Amniotic stem cell (primary cell): Measurements from ENCODE around the gene GRK4.
"Not testable (repeated sequence)": the region's sequence is repeated elsewhere in the genome, so short reads cannot be mapped to it uniquely, and the experiment has no call there.

ENCODE experiments used
- DNase-seq: peaks from one replicate; lab custom pipeline; 2025; lab: John Stamatoyannopoulos, UW

The GRK4 gene

GRCh38 chr4:2942037-2942531 lies 21.3 kb upstream of the GRK4 start:
- DNase-seq = no peak

GRCh38 chr4:2942532-2943363 lies 20.6 kb upstream of the GRK4 start:
- DNase-seq = no peak

GRCh38 chr4:2943364-2944090 lies 19.8 kb upstream of the GRK4 start:
- DNase-seq = no peak

- no peak for DNase-seq
Measured at GRCh38 chr4:2944091-2944482, 19.3 kb upstream of the GRK4 start.

GRCh38 chr4:2944586-2945526 lies 18.5 kb upstream of the GRK4 start:
- DNase-seq = no peak

- DNase-seq = not testable (repeated sequence)
Measured at GRCh38 chr4:2945619-2946604, 17.5 kb upstream of the GRK4 start.

GRCh38 chr4:2946812-2947600 lies 16.4 kb upstream of the GRK4 start:
- DNase-seq = no peak

- DNase-seq = no peak
Measured at GRCh38 chr4:2947926-2948325, 15.4 kb upstream of the GRK4 start.

GRCh38 chr4:2948895-2949781 lies 14.2 kb upstream of the GRK4 start:
- no peak for DNase-seq

GRCh38 chr4:2949782-2950125 lies 13.6 kb upstream of the GRK4 start:
- no peak for DNase-seq

GRCh38 chr4:2950221-2950989 lies 13.0 kb upstream of the GRK4 start:
- no peak for DNase-seq

- DNase-seq = no peak
Measured at GRCh38 chr4:2953496-2953895, 9.9 kb upstream of the GRK4 start.

- DNase-seq = no peak
Measured at GRCh38 chr4:2954358-2955185, 8.8 kb upstream of the GRK4 start.

GRCh38 chr4:2955186-2956044 lies 8.0 kb upstream of the GRK4 start:
- DNase-seq = not testable (repeated sequence)

- no peak for DNase-seq
Measured at GRCh38 chr4:2958446-2958845, 4.9 kb upstream of the GRK4 start.

- DNase-seq = not testable (repeated sequence)
Measured at GRCh38 chr4:2960450-2960849, 2.9 kb upstream of the GRK4 start.
